T-helper 1 cell treated with Interleukin-12 subunit alpha and Interleukin-12 subunit beta and Interleukin-4 antibody, amounts not matched to agents 30 μg/mL and 1 μg/mL, for 36 hours (primary cell): ENCODE measurements around the gene CAMK2B.
A peak's percentile ranks its signal among the peaks of the same experiment; 100 is the strongest.

Experiments used
- H3K27ac Mint-ChIP-seq: one replicate; pipeline ENCODE4 v1.8.0; 2021; ENCODE audit warnings: mild to moderate bottlenecking, mixed read lengths
- H3K27me3 Mint-ChIP-seq: one replicate; pipeline ENCODE4 v1.8.0; 2021; ENCODE audit warnings: low read depth, mixed read lengths
- H3K36me3 Mint-ChIP-seq: one replicate; pipeline ENCODE4 v1.8.0; 2021; ENCODE audit warnings: low read depth, mixed read lengths
- H3K4me1 Mint-ChIP-seq: one replicate; pipeline ENCODE4 v1.8.0; 2021; ENCODE audit warnings: low read depth, mixed read lengths
- H3K4me3 Mint-ChIP-seq: one replicate; pipeline ENCODE4 v1.8.0; 2021; ENCODE audit warnings: mild to moderate bottlenecking, moderate library complexity, mixed read lengths
- H3K9me3 Mint-ChIP-seq: one replicate; pipeline ENCODE4 v1.8.0; 2021; ENCODE audit warnings: mixed read lengths

CAMK2B gene

DNA sequence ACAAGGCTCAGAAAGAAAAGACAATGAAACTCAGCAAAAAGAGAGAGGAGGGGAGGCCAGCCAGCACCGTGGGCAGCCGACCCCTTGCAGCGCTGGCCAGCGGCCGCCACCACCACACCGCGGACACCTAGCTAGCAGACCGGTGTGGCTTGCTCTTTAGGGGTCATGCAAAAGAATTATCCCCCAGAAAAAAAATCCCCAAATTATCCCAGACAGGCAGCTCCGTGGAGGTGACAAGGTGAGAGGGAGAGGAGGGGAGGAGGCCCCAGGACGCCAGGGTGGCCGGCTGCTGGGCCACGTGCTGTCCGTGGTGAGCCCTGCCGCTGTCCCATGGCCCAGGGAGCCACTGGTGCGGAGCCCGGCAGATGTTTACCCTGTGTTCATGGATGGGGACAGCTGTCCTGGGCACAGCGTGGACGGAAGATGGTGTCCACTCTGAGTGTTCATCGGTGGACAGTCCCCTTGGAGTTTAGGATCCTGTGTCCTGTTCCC is 108.1 kb downstream of the CAMK2B start:
- Mint-ChIP-seq H3K27me3 (no peaks in the 10 kb centered on the region), H3K9me3 (no peaks in the 10 kb centered on the region), H3K4me3 (no peak overlapping the region), H3K27ac (no peak overlapping the region), H3K36me3 (peaks cover 9% of the 10 kb centered on the region), H3K4me1 (peaks cover 2% of the 10 kb centered on the region)

GRCh38 chr7:44216521-44217222 is 108.7 kb downstream of the CAMK2B start:
- Mint-ChIP-seq H3K4me3 (no peak overlapping the region), H3K27me3 (no peaks in the 10 kb centered on the region), H3K4me1 (peaks cover 2% of the 10 kb centered on the region), H3K36me3 (peaks cover 12% of the 10 kb centered on the region), H3K9me3 (no peaks in the 10 kb centered on the region), H3K27ac (no peak overlapping the region)

DNA sequence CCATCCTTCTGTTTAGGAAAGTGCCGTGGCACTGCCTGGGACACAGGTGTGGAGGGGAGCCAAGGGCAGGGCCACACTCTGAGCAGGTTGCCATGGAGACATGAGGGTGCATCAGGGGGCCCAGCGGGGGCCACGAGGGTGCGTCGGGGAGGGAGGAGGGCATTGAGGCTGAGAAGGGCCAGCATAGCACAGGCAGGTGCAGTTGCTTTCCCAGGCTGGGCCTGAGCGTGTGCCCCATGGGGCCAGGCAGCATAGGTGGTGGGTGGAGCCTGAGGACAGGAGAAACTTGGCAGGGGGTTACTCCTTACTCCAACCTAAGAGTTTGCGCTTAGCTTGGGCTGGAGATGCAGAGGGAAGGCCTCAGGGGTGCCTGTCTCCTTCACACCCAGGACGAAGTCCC is 109.4 kb downstream of the CAMK2B start:
- Mint-ChIP-seq H3K9me3 (no peaks in the 10 kb centered on the region), H3K27ac (no peak overlapping the region), H3K36me3 (peaks cover 14% of the 10 kb centered on the region), H3K4me3 (no peak overlapping the region), H3K27me3 (no peaks in the 10 kb centered on the region), H3K4me1 (peaks cover 2% of the 10 kb centered on the region)

- no peaks in the 10 kb centered on the region for H3K27me3 Mint-ChIP-seq
- H3K9me3 Mint-ChIP-seq = no peaks in the 10 kb centered on the region
- peaks cover 2% of the 10 kb centered on the region for H3K4me1 Mint-ChIP-seq
- no peak overlapping the region for H3K4me3 Mint-ChIP-seq
- no peak overlapping the region for H3K27ac Mint-ChIP-seq
- H3K36me3 Mint-ChIP-seq = peaks cover 17% of the 10 kb centered on the region
Measured at GRCh38 chr7:44215531-44215930, 109.9 kb downstream of the CAMK2B start.

- Mint-ChIP-seq H3K27me3 (no peaks in the 10 kb centered on the region), H3K4me3 (no peak overlapping the region), H3K4me1 (peaks cover 2% of the 10 kb centered on the region), H3K27ac (no peak overlapping the region), H3K36me3 (peaks cover 28% of the 10 kb centered on the region), H3K9me3 (no peaks in the 10 kb centered on the region)
Measured at GRCh38 chr7:44213877-44214388, 111.5 kb downstream of the CAMK2B start.

- H3K4me3 Mint-ChIP-seq = no peak overlapping the region
- H3K9me3 Mint-ChIP-seq = no peaks in the 10 kb centered on the region
- H3K27ac Mint-ChIP-seq = no peak overlapping the region
- H3K27me3 Mint-ChIP-seq = no peaks in the 10 kb centered on the region
- H3K36me3 Mint-ChIP-seq = peaks cover 33% of the 10 kb centered on the region
- H3K4me1 Mint-ChIP-seq = peaks cover 2% of the 10 kb centered on the region
Measured at GRCh38 chr7:44213206-44213876, 112.1 kb downstream of the CAMK2B start.

GRCh38 chr7:44212581-44213184 is 112.7 kb downstream of the CAMK2B start:
- H3K27ac Mint-ChIP-seq = no peak overlapping the region
- peaks cover 2% of the 10 kb centered on the region for H3K4me1 Mint-ChIP-seq
- no peak overlapping the region for H3K4me3 Mint-ChIP-seq
- peaks cover 36% of the 10 kb centered on the region for H3K36me3 Mint-ChIP-seq
- H3K27me3 Mint-ChIP-seq = no peaks in the 10 kb centered on the region
- no peaks in the 10 kb centered on the region for H3K9me3 Mint-ChIP-seq

GRCh38 chr7:44212018-44212417 is 113.4 kb downstream of the CAMK2B start:
- H3K4me3 Mint-ChIP-seq = no peak overlapping the region
- no peaks in the 10 kb centered on the region for H3K27me3 Mint-ChIP-seq
- H3K36me3 Mint-ChIP-seq = peaks cover 36% of the 10 kb centered on the region
- H3K4me1 Mint-ChIP-seq = peaks cover 2% of the 10 kb centered on the region
- H3K27ac Mint-ChIP-seq = no peak overlapping the region
- H3K9me3 Mint-ChIP-seq = no peaks in the 10 kb centered on the region

DNA sequence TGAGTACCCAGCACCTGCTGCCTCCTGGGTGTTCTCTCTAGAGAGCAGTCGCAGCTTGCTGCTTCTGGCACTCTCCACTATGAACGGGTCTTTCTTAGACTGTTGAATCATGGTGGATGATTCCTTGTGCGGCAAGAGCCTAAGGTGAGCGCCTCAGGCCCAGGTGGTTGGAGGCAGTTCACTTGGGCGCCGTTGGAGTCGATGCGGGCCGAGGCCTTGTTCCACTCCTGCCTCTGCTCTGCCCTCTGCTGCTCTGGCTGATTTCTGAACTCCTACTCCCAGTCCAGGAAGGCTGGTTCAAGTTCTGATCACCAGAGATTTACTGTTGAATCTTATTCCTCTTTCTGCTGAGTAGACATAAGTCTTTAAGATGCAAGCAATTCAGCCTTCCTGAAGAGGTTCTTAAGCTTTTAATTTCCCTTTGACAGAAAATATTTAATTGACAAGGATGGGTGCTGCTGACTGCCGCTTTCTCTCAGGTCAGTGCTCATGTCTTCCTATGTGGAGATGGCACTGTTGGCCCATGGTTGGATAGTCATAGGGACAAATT is 114.2 kb downstream of the CAMK2B start:
- H3K4me1 Mint-ChIP-seq = peaks cover 2% of the 10 kb centered on the region
- H3K27ac Mint-ChIP-seq = no peak overlapping the region
- no peak overlapping the region for H3K4me3 Mint-ChIP-seq
- H3K36me3 Mint-ChIP-seq = peaks cover 40% of the 10 kb centered on the region
- H3K9me3 Mint-ChIP-seq = no peaks in the 10 kb centered on the region
- no peaks in the 10 kb centered on the region for H3K27me3 Mint-ChIP-seq

- no peak overlapping the region for H3K4me3 Mint-ChIP-seq
- peaks cover 43% of the 10 kb centered on the region for H3K36me3 Mint-ChIP-seq
- H3K27me3 Mint-ChIP-seq = no peaks in the 10 kb centered on the region
- H3K4me1 Mint-ChIP-seq = peaks cover 2% of the 10 kb centered on the region
- H3K9me3 Mint-ChIP-seq = no peaks in the 10 kb centered on the region
- no peak overlapping the region for H3K27ac Mint-ChIP-seq
Measured at GRCh38 chr7:44210107-44210506, 115.3 kb downstream of the CAMK2B start.

DNA sequence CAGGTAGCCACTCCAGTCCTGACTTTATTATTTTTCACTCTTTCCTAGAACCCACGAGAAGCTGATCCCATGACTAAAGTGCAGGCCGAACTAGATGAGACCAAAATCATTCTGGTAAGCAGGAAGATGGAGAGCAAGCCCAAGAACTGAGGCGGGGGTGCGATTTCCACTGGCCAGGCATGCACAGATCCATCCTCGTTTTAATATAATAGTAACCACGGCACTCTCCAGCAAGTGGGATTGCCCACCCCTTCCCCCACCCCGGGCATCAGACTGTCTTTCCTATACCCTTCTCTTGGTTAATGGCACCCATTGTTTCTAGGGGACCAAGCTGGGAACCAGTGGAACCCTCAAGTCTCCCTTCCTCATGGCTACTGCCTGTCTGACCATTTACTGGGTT is 117.3 kb downstream of the CAMK2B start:
- Mint-ChIP-seq H3K9me3 (no peaks in the 10 kb centered on the region), H3K36me3 (peaks cover 43% of the 10 kb centered on the region), H3K4me1 (peaks cover 3% of the 10 kb centered on the region), H3K4me3 (no peak overlapping the region), H3K27me3 (no peaks in the 10 kb centered on the region), H3K27ac (no peak overlapping the region)

- H3K27ac Mint-ChIP-seq = no peak overlapping the region
- H3K4me1 Mint-ChIP-seq = peaks cover 17% of the 10 kb centered on the region
- H3K9me3 Mint-ChIP-seq = no peaks in the 10 kb centered on the region
- no peak overlapping the region for H3K4me3 Mint-ChIP-seq
- H3K36me3 Mint-ChIP-seq = peaks cover 34% of the 10 kb centered on the region
- no peaks in the 10 kb centered on the region for H3K27me3 Mint-ChIP-seq
Measured at GRCh38 chr7:44206008-44206407, 119.4 kb downstream of the CAMK2B start.

GRCh38 chr7:44201813-44202212 is 123.6 kb downstream of the CAMK2B start:
- Mint-ChIP-seq H3K4me1 (peaks cover 19% of the 10 kb centered on the region), H3K27ac (peak overlapping the region; percentile 24), H3K9me3 (no peaks in the 10 kb centered on the region), H3K27me3 (no peaks in the 10 kb centered on the region), H3K36me3 (peaks cover 13% of the 10 kb centered on the region), H3K4me3 (peak overlapping the region; percentile 75)

- Mint-ChIP-seq H3K4me1 (peaks cover 27% of the 10 kb centered on the region), H3K9me3 (no peaks in the 10 kb centered on the region), H3K27ac (peak within 1 kb of the TSS; percentile 63), H3K27me3 (no peaks in the 10 kb centered on the region), H3K4me3 (peak within 1 kb of the TSS; percentile 75), H3K36me3 (peaks cover 8% of the 10 kb centered on the region)
Measured at GRCh38 chr7:44200699-44201461, 124.5 kb downstream of the CAMK2B start, which contains the start of gene YKT6. Gene YKT6 (plus strand): TSS chr7:44200978. CDS start chr7:44201136, 158 bp downstream.
